SK-N-SH (cell line): Measurements from ENCODE around the gene RBM44. TPM values are rescaled to one million over a fixed set of nuclear protein-coding genes. Genes with fewer than 3 reads are reported as not detected.
"Not testable (repeated sequence)": the region's sequence is repeated elsewhere in the genome, so short reads cannot be mapped to it uniquely, and the experiment has no call there.

Experiments used
- CTCF ChIA-PET: fragments of 300-600, 350-600 bp; formaldehyde crosslinking; extraction: SDS; loops from one replicate; lab custom pipeline; 2021; lab: Yijun Ruan, JAX
- POLR2A ChIA-PET: fragments of 350-600 bp; sonication (Branson Sonifier 250); formaldehyde crosslinking; extraction: SDS; loops from one replicate; lab custom pipeline; 2020; ENCODE audit warnings: antibody characterized with exemption, inconsistent platforms; lab: Yijun Ruan, JAX
- DNase-seq: peaks from one replicate; pipeline ENCODE4 v3.0.0; 2012
- H2AFZ ChIP-seq: fragments of 200-600 bp; sonication (generic); 2 replicates; pipeline ENCODE4 v1.8.1; 2016; ENCODE audit warnings: antibody characterized with exemption, mild to moderate bottlenecking, low read depth
- H3F3A ChIP-seq: fragments of 200-600 bp; sonication (generic); replicated peaks from 2 replicates; pipeline ENCODE3; 2016; ENCODE audit warnings: antibody characterized with exemption, mild to moderate bottlenecking; ENCODE audit not compliant: insufficient read depth
- H3K27ac ChIP-seq, 2 experiments: fragments of 200-500 bp in 1 of 2; fragments of 200-600 bp in 1 of 2; sonication (Bioruptor generic) in 1 of 2; sonication (generic), shearing (Covaris generic) in 1 of 2; 2 replicates each; pipeline versions ENCODE4 v1.5.1 to v1.6.1; 2014 to 2016; ENCODE audit warnings: low read depth in 2 of 2, inconsistent platforms in 1 of 2, low read length in 1 of 2, mild to moderate bottlenecking in 1 of 2, mixed read lengths in 1 of 2
- H3K27me3 ChIP-seq: fragments of 200-600 bp; sonication (generic), shearing (Covaris generic); 2 replicates; pipeline ENCODE4 v1.6.1; 2016; ENCODE audit warnings: mixed run types; ENCODE audit not compliant: insufficient read depth
- H3K36me3 ChIP-seq, 2 experiments: fragments of 200-500 bp in 1 of 2; fragments of 200-600 bp in 1 of 2; sonication (Bioruptor generic) in 1 of 2; sonication (generic) in 1 of 2; replicated peaks in 1 of 2; 2 replicates each; pipeline versions ENCODE3 to v1.5.1; 2014 to 2016; ENCODE audit warnings: low read length in 1 of 2, mild to moderate bottlenecking in 1 of 2; ENCODE audit not compliant: insufficient read depth in 2 of 2, control insufficient read depth in 1 of 2
- H3K4me1 ChIP-seq, 2 experiments: fragments of 200-500 bp in 1 of 2; fragments of 200-600 bp in 1 of 2; sonication (Bioruptor generic) in 1 of 2; sonication (generic), shearing (Covaris generic) in 1 of 2; 2 replicates each; pipeline versions ENCODE4 v1.5.1 to v1.6.1; 2014 to 2016; ENCODE audit warnings: low read depth in 1 of 2, low read length in 1 of 2, mixed run types in 1 of 2; ENCODE audit not compliant: insufficient read depth in 2 of 2, control insufficient read depth in 1 of 2
- H3K4me2 ChIP-seq: fragments of 200-600 bp; sonication (generic), shearing (Covaris generic); 2 replicates; pipeline ENCODE4 v1.6.1; 2017; ENCODE audit warnings: mixed run types
- H3K4me3 ChIP-seq, 2 experiments: fragments of 200-500 bp in 1 of 2; fragments of 200-600 bp in 1 of 2; sonication (Bioruptor generic) in 1 of 2; sonication (generic), shearing (Covaris generic) in 1 of 2; 2 replicates each; pipeline versions ENCODE4 v1.5.1 to v1.8.1; 2014 to 2016; ENCODE audit warnings: low read depth in 2 of 2, inconsistent platforms in 1 of 2, low read length in 1 of 2, mild to moderate bottlenecking in 1 of 2, mixed read lengths in 1 of 2, moderate library complexity in 1 of 2
- H3K79me2 ChIP-seq: fragments of 200-600 bp; sonication (generic); 2 replicates; pipeline ENCODE4 v1.8.1; 2017; ENCODE audit warnings: mild to moderate bottlenecking; ENCODE audit not compliant: insufficient read depth
- H3K9ac ChIP-seq: fragments of 200-600 bp; sonication (generic); 2 replicates; pipeline ENCODE4 v1.6.1; 2017; ENCODE audit warnings: mixed run types
- H3K9me2 ChIP-seq: fragments of 200-600 bp; sonication (generic); 2 replicates; pipeline ENCODE4 v1.6.1; 2017; ENCODE audit warnings: mixed run types
- H3K9me3 ChIP-seq: fragments of 200-600 bp; sonication (generic); 2 replicates; pipeline ENCODE4 v1.6.1; 2017; ENCODE audit warnings: mixed run types, mild to moderate bottlenecking, moderate library complexity
- H4K20me1 ChIP-seq: fragments of 200-600 bp; sonication (generic); 2 replicates; pipeline ENCODE4 v1.6.1; 2017; ENCODE audit warnings: mild to moderate bottlenecking, mixed run types; ENCODE audit not compliant: insufficient read depth
- CTCF ChIP-seq: fragments of 200-600 bp; sonication (generic); IDR thresholded peaks from 2 replicates; pipeline ENCODE4 v1.6.1; 2017; ENCODE audit warnings: antibody characterized with exemption, mild to moderate bottlenecking, moderate library complexity
- ELF1 ChIP-seq: IDR thresholded peaks from 2 replicates; pipeline ENCODE4 v1.4.0; 2012
- EP300 ChIP-seq, 2 experiments: IDR thresholded peaks; 2 replicates each; pipeline versions ENCODE4 v1.4.0 to v1.6.1; 2012; ENCODE audit warnings: borderline replicate concordance in 1 of 2, low read depth in 1 of 2, low read length in 1 of 2
- FOSL2 ChIP-seq: IDR thresholded peaks from 2 replicates; pipeline ENCODE4 v1.4.0; 2012; ENCODE audit warnings: low read depth, mild to moderate bottlenecking, moderate library complexity, borderline replicate concordance
- FOXJ3 ChIP-seq: sonication (generic); formaldehyde crosslinking; IDR thresholded peaks from 2 replicates; pipeline ENCODE4 v1.5.1; 2020; ENCODE audit warnings: mild to moderate bottlenecking, missing genetic modification reagents
- FOXM1 ChIP-seq: IDR thresholded peaks from 2 replicates; pipeline ENCODE4 v1.4.0; 2012; ENCODE audit warnings: low read depth, mild to moderate bottlenecking
- GATA2 ChIP-seq: sonication (generic); formaldehyde crosslinking; IDR thresholded peaks from 2 replicates; pipeline ENCODE4 v1.5.0; 2020; ENCODE audit warnings: mild to moderate bottlenecking, missing genetic modification reagents
- JUND ChIP-seq: IDR thresholded peaks from 2 replicates; pipeline ENCODE4 v1.4.0; 2012
- MEF2A ChIP-seq: IDR thresholded peaks from 2 replicates; pipeline ENCODE4 v1.4.0; 2012; ENCODE audit warnings: low read depth, borderline replicate concordance
- NFIC ChIP-seq: IDR thresholded peaks from 2 replicates; pipeline ENCODE4 v1.4.0; 2012; ENCODE audit warnings: borderline replicate concordance
- RAD21 ChIP-seq: IDR thresholded peaks from 2 replicates; pipeline ENCODE4 v1.6.1; 2012; ENCODE audit warnings: mild to moderate bottlenecking, low read length
- RCOR1 ChIP-seq: fragments of 150-350 bp; IDR thresholded peaks from 2 replicates; pipeline ENCODE4 v1.6.1; 2017; ENCODE audit warnings: antibody characterized with exemption, low read length
- RFX5 ChIP-seq: IDR thresholded peaks from 2 replicates; pipeline ENCODE4 v1.6.1; 2012; ENCODE audit warnings: mild to moderate bottlenecking, improper control_type of control experiment, low read length
- RXRA ChIP-seq: IDR thresholded peaks from 2 replicates; pipeline ENCODE4 v1.4.0; 2012; ENCODE audit warnings: low read depth, mild to moderate bottlenecking, borderline replicate concordance
- SIN3A ChIP-seq: IDR thresholded peaks from 2 replicates; pipeline ENCODE4 v1.6.1; 2012; ENCODE audit warnings: low read depth, mild to moderate bottlenecking, low read length, moderate library complexity, borderline replicate concordance
- SMC3 ChIP-seq: IDR thresholded peaks from 2 replicates; pipeline ENCODE4 v1.6.1; 2012; ENCODE audit warnings: low read depth, low read length, improper control_type of control experiment
- TAF1 ChIP-seq: IDR thresholded peaks from 2 replicates; pipeline ENCODE4 v1.6.1; 2012; ENCODE audit warnings: low read depth, mild to moderate bottlenecking, low read length, moderate library complexity, borderline replicate concordance
- TCF12 ChIP-seq: IDR thresholded peaks from 2 replicates; pipeline ENCODE4 v1.4.0; 2012
- YY1 ChIP-seq: IDR thresholded peaks from 2 replicates; pipeline ENCODE4 v1.4.0; 2012; ENCODE audit warnings: low read depth, mild to moderate bottlenecking
- WGBS: methylation state at CpG from one replicate; pipeline ENCODE4 v1.1.6; 2017; ENCODE audit warnings: low lambda C conversion rate; 5-methylcytosine and 5-hydroxymethylcytosine counted together
- polyA plus RNA-seq, 3 experiments: library from polyadenylated mRNA; depleted of rRNA; stranded (reverse); fragments of >200 nt; gene quantifications; 2 replicates each; pipeline ENCODE4 v1.2.3, GENCODE V29; 2012
- TF ChIP-seq, protein P1 (sequence below): IDR thresholded peaks from 2 replicates; pipeline ENCODE4; 2012

The RBM44 gene
- polyA plus RNA-seq, 1 of the 3 experiments (the other 2 are of a cell fraction), result 0.30 TPM

GRCh38 chr2:237867465-237867864, 68.9 kb downstream of the RBM44 start:
- H3K9me3 ChIP-seq, result no peaks in the 10 kb centered on the region
- H4K20me1 ChIP-seq, result no peaks in the 10 kb centered on the region
- peaks cover 23 to 76% of the 10 kb centered on the region in 2 experiments for H3K4me1 ChIP-seq
- H3K4me2 ChIP-seq, result no peak overlapping the region
- H3K4me3 ChIP-seq, result no peak overlapping the region
- H3K79me2 ChIP-seq, result no peaks in the 10 kb centered on the region
- CTCF ChIA-PET, result interaction anchor here (1.0 to 8.0 kb wide), 3 partner anchors 9 to 56 kb away, joined by 3 to 58 read pairs (median 12); no protein-coding TSS in a partner anchor
- H3K36me3 ChIP-seq, result no peaks in the 10 kb centered on the region
- H2AFZ ChIP-seq, result no peak overlapping the region
- H3K27me3 ChIP-seq, result no peaks in the 10 kb centered on the region
- 93% methylated on average over 10 of the region's 10 CpGs for WGBS
- TF ChIP-seq RFX5 (no peak), FOXM1 (no peak), MEF2A (no peak), SMC3 (no peak), JUND (no peak), FOSL2 (no peak), RCOR1 (no peak), RAD21 (no peak), NFIC (no peak)
- TF ChIP-seq, all 33 proteins: peak for 0
- DNase-seq, result no peak
- no peak overlapping the region for H3K9ac ChIP-seq
- POLR2A ChIA-PET, result no interaction called here
- peaks cover 6% of the 10 kb centered on the region for H3F3A ChIP-seq
- peak overlapping the region in 1 of 2 experiments; percentile 0; a peak in 1 of 4 replicates for H3K27ac ChIP-seq
- no peaks in the 10 kb centered on the region for H3K9me2 ChIP-seq

GRCh38 chr2:237868074-237868473, 69.5 kb downstream of the RBM44 start:
- H3K4me3 ChIP-seq, H3K9me2 ChIP-seq, H3K27me3 ChIP-seq, H3K9me3 ChIP-seq, H3F3A ChIP-seq, H3K9ac ChIP-seq, H3K4me2 ChIP-seq, H2AFZ ChIP-seq, POLR2A ChIA-PET, H3K36me3 ChIP-seq, DNase-seq, H3K79me2 ChIP-seq, H4K20me1 ChIP-seq, H3K27ac ChIP-seq: not testable (repeated sequence)
- WGBS, result 100% methylated on average over 4 of the region's 4 CpGs
- CTCF ChIA-PET, result interaction anchor here (1.0 kb wide), 1 partner anchor 10 kb away, joined by 3 read pairs; no protein-coding TSS in a partner anchor
- H3K4me1 ChIP-seq, result peaks cover 23 to 75% of the 10 kb centered on the region in 2 experiments

DNA sequence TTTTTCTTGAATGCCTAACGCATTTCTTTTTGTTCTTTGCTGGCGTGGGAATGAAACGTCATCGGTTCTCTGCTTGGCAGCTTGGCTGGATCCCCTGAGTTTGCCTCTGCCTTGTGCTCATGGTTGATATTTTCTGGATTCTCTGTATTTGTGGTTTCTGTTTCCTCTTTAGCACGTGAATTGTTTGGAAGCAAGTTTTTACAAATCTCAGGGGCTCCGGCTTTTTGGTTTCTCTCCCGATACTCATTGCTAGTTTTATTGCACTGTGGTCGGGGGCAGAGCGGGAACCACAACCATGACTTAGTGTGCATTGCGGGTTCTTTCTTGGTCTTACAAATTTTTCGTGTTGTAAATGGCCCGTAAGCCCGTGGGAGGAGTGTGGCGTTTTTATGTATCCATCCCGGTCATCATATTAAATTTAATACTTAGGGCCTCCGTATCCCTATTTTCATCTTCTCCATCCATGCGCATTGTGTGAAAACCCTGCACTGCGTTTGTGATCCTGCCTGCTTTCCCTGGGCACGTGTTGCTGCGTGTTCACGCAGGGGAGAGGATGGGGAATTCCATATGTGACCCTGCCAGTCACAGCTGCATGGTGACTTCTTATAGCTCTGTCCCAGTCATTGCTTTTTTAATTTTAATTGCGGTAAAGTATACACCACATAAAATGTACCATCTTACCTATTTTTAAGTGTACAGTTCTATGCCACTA, 70.2 kb downstream of the RBM44 start:
- H3K4me2 ChIP-seq, result no peak overlapping the region
- no peak for DNase-seq
- no peak for TF ChIP-seq EP300 (IDR thresholded peaks at IDR 0.05; ENCODE audit: borderline replicate concordance in 1 of 2, low read depth in 1 of 2, low read length in 1 of 2)
- no peak for TF ChIP-seq YY1
- no peak for TF ChIP-seq SIN3A
- no peak for TF ChIP-seq TAF1
- TF ChIP-seq, protein P1, sequence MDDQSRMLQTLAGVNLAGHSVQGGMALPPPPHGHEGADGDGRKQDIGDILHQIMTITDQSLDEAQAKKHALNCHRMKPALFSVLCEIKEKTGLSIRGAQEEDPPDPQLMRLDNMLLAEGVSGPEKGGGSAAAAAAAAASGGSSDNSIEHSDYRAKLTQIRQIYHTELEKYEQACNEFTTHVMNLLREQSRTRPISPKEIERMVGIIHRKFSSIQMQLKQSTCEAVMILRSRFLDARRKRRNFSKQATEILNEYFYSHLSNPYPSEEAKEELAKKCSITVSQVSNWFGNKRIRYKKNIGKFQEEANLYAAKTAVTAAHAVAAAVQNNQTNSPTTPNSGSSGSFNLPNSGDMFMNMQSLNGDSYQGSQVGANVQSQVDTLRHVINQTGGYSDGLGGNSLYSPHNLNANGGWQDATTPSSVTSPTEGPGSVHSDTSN, result no peak
- TF ChIP-seq NFIC, result no peak
- no peak for TF ChIP-seq RXRA
- TF ChIP-seq FOXM1, result no peak
- no peak for TF ChIP-seq GATA2 (CRISPR knock-in tag)
- TF ChIP-seq RFX5, result no peak
- no peak for TF ChIP-seq TCF12
- no peak for TF ChIP-seq ELF1
- TF ChIP-seq CTCF, result no peak
- TF ChIP-seq FOXJ3 (CRISPR knock-in tag), result no peak

More for the DNA sequence above, 70.2 kb downstream of the RBM44 start:
- no peak overlapping the region for H2AFZ ChIP-seq
- no peaks in the 10 kb centered on the region for H3K9me2 ChIP-seq
- H3K9me3 ChIP-seq, result no peaks in the 10 kb centered on the region
- H3K4me3 ChIP-seq, result no peak overlapping the region
- H3K9ac ChIP-seq, result no peak overlapping the region
- peaks cover 6% of the 10 kb centered on the region for H3F3A ChIP-seq
- ChIA-PET CTCF (interaction anchor here (1.5 kb wide), 1 partner anchor 17 kb away, joined by 4 read pairs; no protein-coding TSS in a partner anchor), POLR2A (no interaction called here)
- H4K20me1 ChIP-seq, result no peaks in the 10 kb centered on the region
- WGBS, result 94% methylated on average over 22 of the region's 22 CpGs
- H3K27ac ChIP-seq, result no peak overlapping the region; a peak in 1 of 4 replicates
- H3K4me1 ChIP-seq, result peaks cover 24 to 75% of the 10 kb centered on the region in 2 experiments
- no peaks in the 10 kb centered on the region for H3K79me2 ChIP-seq
- no peaks in the 10 kb centered on the region for H3K27me3 ChIP-seq
- no peaks in the 10 kb centered on the region for H3K36me3 ChIP-seq
